Hindlimb muscle (tissue), 1 donor: ENCODE results near the gene TRAPPC3. TPM values are rescaled to one million over a fixed set of nuclear protein-coding genes. Genes with fewer than 3 reads are reported as not detected.

Source experiments
- DNase-seq: peaks from one replicate; pipeline ENCODE4 v3.0.0-alpha.2; 2013
- polyA plus RNA-seq: library from polyadenylated mRNA; unstranded; fragments of 120-200 nt; gene quantifications from one replicate; pipeline ENCODE4 v1.2.1, GENCODE V29; 2013; ENCODE audit not compliant: insufficient read length

Gene TRAPPC3
- polyA plus RNA-seq, 1 donor, result 30.3 TPM

GRCh38 chr1:36125129-36125991, 23.9 kb downstream of the TRAPPC3 start, which contains the start of gene COL8A2:
Gene COL8A2 (minus strand): TSS chr1:36125222. CDS start chr1:36100242, 24,980 bp downstream.
- DNase-seq, result peak; percentile 82

GRCh38 chr1:36124404-36125128, 24.7 kb downstream of the TRAPPC3 start:
- DNase-seq, result no peak

GRCh38 chr1:36123356-36123755, 25.9 kb downstream of the TRAPPC3 start:
- DNase-seq, result no peak

- no peak for DNase-seq
Observed at GRCh38 chr1:36122062-36123030, 26.9 kb downstream of the TRAPPC3 start.

DNA sequence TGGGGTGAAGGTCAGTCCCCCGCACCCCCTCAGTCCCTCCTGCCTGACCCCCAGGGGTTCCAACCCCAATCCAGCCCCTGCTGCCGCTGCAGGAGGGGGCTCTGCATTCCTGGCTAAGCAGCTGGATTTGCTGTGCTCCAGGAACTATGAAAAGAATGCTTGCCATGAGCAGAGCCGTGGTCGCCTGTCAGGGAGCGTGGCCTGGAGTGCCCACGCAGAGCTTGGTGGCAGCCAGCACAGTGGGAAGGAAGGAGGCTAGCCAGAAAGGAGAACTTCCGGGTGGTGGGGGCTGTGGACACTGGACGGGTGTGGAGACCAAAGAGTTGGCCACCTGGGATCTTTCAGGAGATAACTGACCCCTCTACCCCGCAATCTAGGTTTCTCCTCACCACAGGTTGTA, 29.8 kb downstream of the TRAPPC3 start:
- DNase-seq, result no peak

- DNase-seq, result no peak
Observed at GRCh38 chr1:36118447-36119204, 30.7 kb downstream of the TRAPPC3 start.

GRCh38 chr1:36116901-36117300, 32.4 kb downstream of the TRAPPC3 start:
- DNase-seq, result peak; percentile 83

- no peak for DNase-seq
Observed at GRCh38 chr1:36115931-36116330, 33.4 kb downstream of the TRAPPC3 start.

DNA sequence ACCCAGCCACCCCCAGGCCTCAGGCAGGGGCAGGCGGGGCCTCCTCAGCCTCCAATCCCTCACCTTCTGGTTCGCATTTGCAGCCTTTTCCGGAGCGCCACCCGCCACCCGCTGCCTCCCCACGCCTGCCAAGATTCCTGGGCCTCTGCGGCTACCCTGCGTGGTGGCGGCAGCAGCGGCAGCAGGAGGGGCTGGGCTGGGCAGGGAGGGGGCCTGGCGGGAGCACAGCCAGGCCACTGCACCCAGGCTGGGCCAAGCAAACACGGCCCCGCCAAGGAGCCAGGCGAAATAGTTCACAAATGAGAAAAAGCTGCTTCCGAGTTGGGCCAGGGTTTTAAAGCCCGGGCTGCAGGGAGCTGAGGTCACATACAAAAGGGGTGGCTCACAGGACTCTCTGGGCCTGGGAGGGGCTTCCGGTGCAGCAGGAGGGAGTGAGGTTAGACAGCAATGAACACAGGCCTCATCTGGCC, 34.1 kb downstream of the TRAPPC3 start:
- no peak for DNase-seq

GRCh38 chr1:36114371-36114770, 34.9 kb downstream of the TRAPPC3 start:
- no peak for DNase-seq

- DNase-seq, result no peak
Observed at GRCh38 chr1:36112823-36113222, 36.5 kb downstream of the TRAPPC3 start.

GRCh38 chr1:36111151-36111550, 38.1 kb downstream of the TRAPPC3 start:
- no peak for DNase-seq

GRCh38 chr1:36109041-36109679, 40.1 kb downstream of the TRAPPC3 start:
- no peak for DNase-seq

- DNase-seq, result no peak
Observed at GRCh38 chr1:36108314-36108713, 41.0 kb downstream of the TRAPPC3 start.

GRCh38 chr1:36107394-36107793, 41.9 kb downstream of the TRAPPC3 start:
- DNase-seq, result no peak

DNA sequence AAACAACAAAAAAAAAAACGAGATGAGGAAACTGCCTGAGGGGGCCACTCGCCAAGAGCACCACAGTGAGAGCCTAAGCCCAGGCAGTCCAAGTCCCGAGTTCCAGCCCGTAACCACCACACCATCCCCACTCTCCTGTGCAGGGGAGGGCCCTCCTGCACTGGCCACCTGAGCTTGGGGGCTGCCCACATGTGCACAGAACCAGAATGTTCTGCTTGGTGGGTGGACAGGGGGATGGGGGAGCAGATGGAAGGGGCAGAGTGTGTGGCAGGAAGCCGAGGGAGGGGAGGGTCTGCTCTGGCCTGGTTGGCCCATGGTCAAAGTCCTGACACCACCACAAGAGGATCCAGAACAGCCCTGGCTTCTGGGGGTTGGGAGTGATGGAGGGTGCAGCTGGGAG, 43.0 kb downstream of the TRAPPC3 start:
- no peak for DNase-seq

GRCh38 chr1:36101546-36101945, 47.7 kb downstream of the TRAPPC3 start:
- no peak for DNase-seq

GRCh38 chr1:36100376-36100775, 48.9 kb downstream of the TRAPPC3 start:
- no peak for DNase-seq

DNA sequence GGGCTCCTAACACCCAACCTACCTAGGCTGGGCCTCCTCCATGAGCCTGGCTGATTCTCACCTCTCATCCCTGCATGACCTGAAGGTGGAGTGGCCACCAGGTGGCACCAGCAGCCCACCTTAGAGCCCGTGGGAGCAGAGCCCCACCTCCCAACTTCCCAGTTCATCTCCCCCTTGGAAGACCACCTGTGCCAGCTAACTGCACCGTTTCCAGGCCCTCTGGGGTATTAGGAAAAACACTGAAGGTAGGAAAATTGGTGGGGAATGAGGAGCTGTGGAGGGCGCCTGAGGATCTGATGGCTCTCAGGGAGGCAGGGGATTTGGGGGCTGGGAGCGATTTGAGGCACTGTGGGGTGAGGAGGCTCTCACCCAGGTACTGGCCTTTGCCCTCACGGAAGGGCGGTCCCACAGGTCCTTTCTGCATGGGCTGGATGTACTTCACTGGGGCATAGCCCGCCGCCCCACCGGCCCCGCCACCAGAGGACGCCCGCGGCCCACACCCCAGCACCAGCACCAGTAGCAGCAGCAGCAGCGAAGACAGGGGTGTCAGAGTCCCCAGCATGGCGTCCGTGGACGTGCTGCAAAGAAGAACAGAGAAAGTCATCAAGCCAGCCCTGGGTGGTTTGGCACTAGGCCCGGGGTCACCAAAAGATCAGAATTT, 49.5 kb downstream of the TRAPPC3 start:
- DNase-seq, result peak; percentile 84

DNA sequence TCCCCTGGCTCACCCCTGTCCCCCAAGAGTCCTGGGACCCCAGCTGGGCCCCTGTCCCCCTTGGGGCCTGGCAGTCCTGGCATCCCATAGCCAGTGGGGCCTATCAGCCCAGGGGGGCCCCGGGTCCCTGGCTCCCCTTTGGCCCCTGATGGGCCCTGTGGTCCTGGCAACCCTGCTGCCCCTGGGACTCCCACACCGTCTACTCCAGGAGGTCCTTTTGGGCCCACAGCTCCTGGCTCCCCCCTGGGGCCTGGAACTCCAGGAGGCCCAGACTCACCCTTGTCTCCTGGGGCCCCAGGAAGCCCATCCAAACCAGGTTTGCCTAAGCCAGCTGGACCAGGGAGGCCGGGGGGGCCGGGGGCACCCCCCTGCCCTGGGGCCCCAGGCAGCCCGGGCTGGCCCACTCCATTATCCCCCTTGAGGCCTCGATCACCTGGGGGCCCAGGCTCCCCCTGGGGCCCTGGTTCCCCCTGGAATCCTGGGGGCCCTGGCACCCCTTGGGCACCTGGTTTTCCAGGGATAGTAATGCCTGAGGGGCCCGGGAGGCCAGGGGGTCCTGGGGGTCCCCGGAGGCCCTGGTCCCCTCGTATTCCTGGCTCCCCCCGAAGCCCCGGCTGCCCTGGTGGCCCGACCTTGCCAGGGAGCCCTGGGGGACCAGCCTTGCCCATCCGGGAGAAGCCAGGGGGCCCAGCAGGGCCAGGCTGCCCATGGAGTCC, 50.5 kb downstream of the TRAPPC3 start:
- DNase-seq, result no peak
